Thymus (tissue), 11 donors: ENCODE data around the gene EGFR. TPM values are rescaled to one million over a fixed set of nuclear protein-coding genes. Genes with fewer than 3 reads are reported as not detected.
"Not testable (repeated sequence)": the region's sequence is repeated elsewhere in the genome, so short reads cannot be mapped to it uniquely, and the experiment has no call there.

Source experiments
- DNase-seq, 9 donors: peaks; one replicate each; pipeline ENCODE4 v3.0.0-alpha.2; 2013; ENCODE audit warnings: low spot score in 9 of 9, low read depth in 6 of 9, missing footprints in 1 of 9
- H3K27ac ChIP-seq, 2 donors: one replicate each; pipeline ENCODE4 v1.5.1; 2013; ENCODE audit warnings: control low read depth in 1 of 2, low read depth in 1 of 2, low read length in 1 of 2, mild to moderate bottlenecking in 1 of 2, moderate library complexity in 1 of 2
- H3K27me3 ChIP-seq, 2 donors: one replicate each; pipeline ENCODE4 v1.5.1; 2013; ENCODE audit warnings: low read length in 1 of 2; ENCODE audit not compliant: control insufficient read depth in 2 of 2, insufficient read depth in 1 of 2
- H3K36me3 ChIP-seq, 2 donors: one replicate each; pipeline ENCODE4 v1.5.1; 2013; ENCODE audit warnings: low read length in 1 of 2, mild to moderate bottlenecking in 1 of 2, moderate library complexity in 1 of 2; ENCODE audit not compliant: control insufficient read depth in 2 of 2, insufficient read depth in 2 of 2
- H3K4me1 ChIP-seq, 2 donors: one replicate each; pipeline ENCODE4 v1.5.1; 2013; ENCODE audit warnings: low read length in 2 of 2; ENCODE audit not compliant: control insufficient read depth in 2 of 2, insufficient read depth in 2 of 2
- H3K4me3 ChIP-seq, 2 donors: one replicate each; pipeline ENCODE4 v1.5.1; 2013; ENCODE audit warnings: low read length in 2 of 2, control low read depth in 1 of 2, mild to moderate bottlenecking in 1 of 2
- H3K9me3 ChIP-seq, 2 donors: one replicate each; pipeline ENCODE4 v1.5.1; 2013; ENCODE audit warnings: low read length in 1 of 2, mild to moderate bottlenecking in 1 of 2; ENCODE audit not compliant: control insufficient read depth in 2 of 2, insufficient read depth in 1 of 2
- WGBS: extraction: QIAGEN DNeasy Blood & Tissue Kit; methylation state at CpG from one replicate; pipeline ENCODE4 v1.1.7; 2013; 5-methylcytosine and 5-hydroxymethylcytosine counted together
- polyA plus RNA-seq: library from polyadenylated mRNA; stranded (reverse); fragments of 200-250 nt; gene quantifications from one replicate; pipeline ENCODE4 v1.2.3, GENCODE V29; 2013
- total RNA-seq: library from RNA; stranded (reverse); fragments of 120-200 nt; gene quantifications from one replicate; pipeline ENCODE4 v1.2.4, GENCODE V29; 2013
- donor health status: healthy.

Gene EGFR
- total and polyA plus RNA-seq, 2 donors: 14.2 to 19.5 TPM

DNA sequence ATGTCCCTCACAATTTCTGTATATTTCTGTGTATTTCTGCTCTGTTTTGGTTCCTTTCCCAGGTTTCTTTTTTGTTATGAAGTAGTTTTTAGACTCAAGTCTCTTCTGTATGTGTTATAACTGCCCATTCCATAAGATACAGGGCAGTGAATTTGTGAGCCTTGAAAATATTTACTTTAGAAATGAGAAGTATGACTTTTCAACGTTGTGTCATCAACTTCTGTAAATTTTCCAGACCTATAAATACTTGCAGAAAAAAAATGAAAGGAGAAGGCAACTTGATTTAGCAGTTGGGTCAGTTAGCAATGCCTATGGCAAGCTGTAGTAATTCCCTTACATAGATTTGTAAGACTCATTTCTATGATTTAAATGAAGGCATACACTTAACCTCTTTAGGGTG lies 11.5 kb downstream of the EGFR start:
- Histone ChIP-seq H3K36me3 (no peaks in the 10 kb centered on the region), H3K9me3 (no peaks in the 10 kb centered on the region), H3K4me3 (no peak overlapping the region), H3K4me1 (no peaks in the 10 kb centered on the region), H3K27ac (no peak overlapping the region), H3K27me3 (no peaks in the 10 kb centered on the region)
- 4% methylated on average over 1 of the region's 1 CpG for WGBS
- no peak for DNase-seq

DNA sequence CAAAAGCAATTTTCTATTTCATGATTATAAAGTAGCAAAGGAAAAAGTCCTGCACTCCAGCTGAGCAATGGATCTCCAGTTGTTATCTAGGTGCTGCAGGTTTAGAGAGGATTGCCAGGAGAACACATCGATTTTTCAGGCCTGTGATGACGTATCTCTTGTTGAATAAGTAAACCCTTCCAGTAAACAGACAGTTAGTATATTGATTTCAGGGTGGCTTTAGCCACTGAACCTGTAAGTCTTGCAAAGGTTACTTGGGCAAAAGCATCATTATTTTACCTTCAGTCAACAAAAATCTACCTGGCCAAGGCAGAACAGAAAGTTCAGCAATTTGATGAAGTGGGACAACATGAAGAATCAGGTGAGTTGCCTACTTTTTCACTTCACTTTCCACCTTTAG lies 12.3 kb downstream of the EGFR start:
- no peak for DNase-seq
- no peaks in the 10 kb centered on the region for H3K36me3 ChIP-seq
- 86% methylated on average over 2 of the region's 2 CpGs for WGBS
- no peaks in the 10 kb centered on the region for H3K9me3 ChIP-seq
- no peak overlapping the region for H3K27ac ChIP-seq
- H3K27me3 ChIP-seq: no peaks in the 10 kb centered on the region
- H3K4me1 ChIP-seq: no peaks in the 10 kb centered on the region
- no peak overlapping the region for H3K4me3 ChIP-seq

DNA sequence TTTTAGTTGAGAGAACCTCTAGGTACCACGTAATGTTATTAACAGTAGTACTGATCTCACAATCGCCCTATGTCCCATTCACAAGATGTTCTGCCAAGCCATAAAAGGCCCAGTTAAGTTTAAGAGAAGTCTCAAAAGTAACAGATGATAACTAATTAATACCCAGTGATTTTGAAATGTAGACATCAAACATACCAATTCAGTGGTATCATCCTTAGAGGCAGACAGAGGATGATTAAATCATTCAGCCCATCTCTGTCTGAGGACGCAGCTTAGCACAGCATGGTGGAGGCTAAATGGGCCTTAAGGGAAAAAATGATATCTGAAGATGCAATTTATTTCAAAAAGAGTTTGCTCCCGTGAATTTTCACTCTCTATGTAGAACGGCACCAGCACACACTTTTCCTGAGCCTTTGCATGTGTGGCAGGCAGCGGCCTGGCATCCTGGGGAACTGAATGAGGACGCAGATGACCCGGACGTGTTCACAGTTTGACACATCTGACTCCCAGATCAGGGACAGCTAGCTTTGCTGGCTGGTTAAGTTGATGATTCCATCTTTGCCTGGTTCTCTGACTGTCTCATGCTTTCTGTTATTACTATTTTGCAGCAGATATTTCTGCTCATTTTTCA lies 13.4 kb downstream of the EGFR start:
- Histone ChIP-seq H3K27me3 (no peaks in the 10 kb centered on the region), H3K4me3 (no peak overlapping the region), H3K4me1 (no peaks in the 10 kb centered on the region), H3K27ac (no peak overlapping the region), H3K36me3 (no peaks in the 10 kb centered on the region), H3K9me3 (no peaks in the 10 kb centered on the region)
- 89% methylated on average over 9 of the region's 9 CpGs for WGBS
- DNase-seq: no peak

DNA sequence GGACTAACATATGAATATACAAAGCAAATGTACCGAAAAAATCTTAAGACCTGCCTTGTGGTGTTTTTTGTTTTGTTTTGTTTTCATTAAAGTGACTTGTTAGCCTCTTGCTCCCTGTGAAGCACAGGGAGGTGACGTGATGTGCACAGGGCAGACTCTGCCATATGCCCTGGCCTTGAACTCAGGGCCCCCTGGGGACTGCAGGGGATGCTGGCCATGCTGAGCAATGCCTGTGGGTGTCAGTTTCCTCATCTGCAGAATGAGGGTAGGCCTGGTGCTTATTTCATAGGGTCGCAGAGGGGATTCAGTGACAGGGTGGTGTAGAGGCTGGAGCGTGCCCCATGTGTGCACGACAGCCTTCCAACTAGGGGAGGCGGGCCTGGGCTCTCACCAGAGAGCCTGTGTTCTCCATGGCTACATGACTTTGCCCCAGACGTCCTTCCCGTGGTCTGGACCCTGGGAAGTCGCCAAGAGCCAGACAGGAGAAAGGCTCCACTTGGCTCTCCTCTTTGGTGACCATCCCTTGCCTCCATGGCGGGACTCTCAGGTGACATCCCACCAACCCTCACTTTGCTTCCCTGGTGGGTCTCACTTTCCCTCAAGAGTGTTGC lies 14.5 kb downstream of the EGFR start:
- no peaks in the 10 kb centered on the region for H3K4me1 ChIP-seq
- H3K27ac ChIP-seq: no peak overlapping the region
- WGBS: 93% methylated on average over 10 of the region's 10 CpGs
- DNase-seq: no peak
- no peaks in the 10 kb centered on the region for H3K36me3 ChIP-seq
- H3K9me3 ChIP-seq: no peaks in the 10 kb centered on the region
- H3K27me3 ChIP-seq: no peaks in the 10 kb centered on the region
- H3K4me3 ChIP-seq: no peak overlapping the region

DNA sequence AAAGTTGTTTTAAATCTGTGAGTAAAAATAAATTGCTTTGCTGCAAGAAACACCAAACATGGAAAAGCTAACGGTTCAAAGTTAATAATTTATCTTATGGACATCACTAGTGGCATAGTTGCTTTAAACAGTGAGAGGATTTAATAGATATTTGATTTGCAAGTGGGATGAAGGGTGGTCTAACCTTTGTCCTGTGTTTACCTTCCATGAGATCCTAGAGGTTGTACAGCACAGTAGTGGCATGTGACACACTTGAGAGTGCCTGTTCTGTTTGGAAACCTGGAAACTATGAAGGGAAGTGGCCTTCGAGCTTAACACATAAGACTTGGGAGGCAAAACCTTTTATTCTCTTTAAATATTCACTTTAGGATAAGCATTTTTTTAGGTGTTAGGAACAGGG lies 16.0 kb downstream of the EGFR start:
- no peaks in the 10 kb centered on the region for H3K4me1 ChIP-seq
- H3K9me3 ChIP-seq: no peaks in the 10 kb centered on the region
- no peak overlapping the region for H3K4me3 ChIP-seq
- no peaks in the 10 kb centered on the region for H3K27me3 ChIP-seq
- no peaks in the 10 kb centered on the region for H3K36me3 ChIP-seq
- no peak overlapping the region for H3K27ac ChIP-seq
- WGBS: 91% methylated on average over 2 of the region's 2 CpGs
- DNase-seq: no peak

DNA sequence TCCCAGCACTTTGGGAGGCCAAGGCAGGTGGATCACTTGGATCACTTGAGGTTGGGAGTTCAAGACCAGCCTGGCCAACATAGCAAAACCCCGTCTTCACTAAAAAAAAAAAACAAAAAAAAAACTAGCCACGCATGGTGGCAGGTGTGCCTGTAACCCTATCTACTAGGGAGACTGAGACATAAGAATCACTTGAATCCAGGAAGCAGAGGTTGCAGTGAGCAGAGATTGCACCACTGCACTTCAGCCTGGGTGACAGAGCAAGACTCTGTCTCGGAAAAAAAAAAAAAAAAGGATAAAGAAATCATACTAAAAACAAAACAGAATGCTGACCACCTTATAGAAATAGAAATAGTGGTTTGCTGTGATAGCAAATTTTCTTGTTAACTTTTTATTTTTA lies 16.6 kb downstream of the EGFR start:
- H3K9me3 ChIP-seq, DNase-seq, H3K27me3 ChIP-seq, H3K4me1 ChIP-seq, H3K36me3 ChIP-seq, H3K4me3 ChIP-seq, H3K27ac ChIP-seq: not testable (repeated sequence)
- 91% methylated on average over 3 of the region's 3 CpGs for WGBS

DNA sequence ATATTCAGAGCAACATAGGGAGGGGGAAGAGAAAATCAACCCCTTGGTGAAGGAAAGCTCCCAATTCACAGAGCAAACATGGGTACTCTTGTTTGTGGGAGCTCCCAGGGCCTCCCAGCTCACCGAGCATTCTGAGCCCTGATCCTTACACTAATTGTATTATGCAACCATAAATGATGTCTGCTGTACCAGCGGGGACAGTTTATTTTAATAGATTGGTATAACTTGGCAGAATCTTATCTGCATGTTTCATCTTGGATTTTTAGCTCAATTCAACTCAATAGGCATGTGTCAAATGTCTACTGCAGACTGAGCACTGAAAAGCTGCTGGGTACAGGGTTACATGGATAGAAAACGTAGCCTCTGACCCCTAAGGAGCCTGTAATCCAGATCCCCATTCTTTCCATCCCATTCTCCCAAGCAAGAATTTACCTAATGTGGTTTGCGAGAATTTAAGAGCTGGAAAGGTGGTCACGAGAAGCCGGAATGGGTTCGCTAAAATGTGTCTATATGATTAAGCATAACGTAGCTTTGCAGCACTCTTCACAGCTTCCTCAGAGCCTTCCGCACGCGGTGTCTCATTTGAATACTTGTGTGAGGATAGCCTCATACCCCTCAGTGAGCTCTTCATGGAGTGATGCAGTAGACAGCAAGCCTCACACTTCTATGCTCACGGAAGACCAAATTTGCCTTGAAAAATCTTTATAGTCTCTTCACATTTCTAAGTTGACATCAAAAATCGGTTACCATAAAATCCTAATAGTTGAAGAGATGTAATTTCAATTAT lies 18.3 kb downstream of the EGFR start:
- Histone ChIP-seq H3K27me3 (no peaks in the 10 kb centered on the region), H3K4me3 (no peak overlapping the region), H3K36me3 (no peaks in the 10 kb centered on the region), H3K27ac (no peak overlapping the region), H3K4me1 (no peaks in the 10 kb centered on the region), H3K9me3 (no peaks in the 10 kb centered on the region)
- 89% methylated on average over 13 of the region's 13 CpGs for WGBS
- DNase-seq: no peak

DNA sequence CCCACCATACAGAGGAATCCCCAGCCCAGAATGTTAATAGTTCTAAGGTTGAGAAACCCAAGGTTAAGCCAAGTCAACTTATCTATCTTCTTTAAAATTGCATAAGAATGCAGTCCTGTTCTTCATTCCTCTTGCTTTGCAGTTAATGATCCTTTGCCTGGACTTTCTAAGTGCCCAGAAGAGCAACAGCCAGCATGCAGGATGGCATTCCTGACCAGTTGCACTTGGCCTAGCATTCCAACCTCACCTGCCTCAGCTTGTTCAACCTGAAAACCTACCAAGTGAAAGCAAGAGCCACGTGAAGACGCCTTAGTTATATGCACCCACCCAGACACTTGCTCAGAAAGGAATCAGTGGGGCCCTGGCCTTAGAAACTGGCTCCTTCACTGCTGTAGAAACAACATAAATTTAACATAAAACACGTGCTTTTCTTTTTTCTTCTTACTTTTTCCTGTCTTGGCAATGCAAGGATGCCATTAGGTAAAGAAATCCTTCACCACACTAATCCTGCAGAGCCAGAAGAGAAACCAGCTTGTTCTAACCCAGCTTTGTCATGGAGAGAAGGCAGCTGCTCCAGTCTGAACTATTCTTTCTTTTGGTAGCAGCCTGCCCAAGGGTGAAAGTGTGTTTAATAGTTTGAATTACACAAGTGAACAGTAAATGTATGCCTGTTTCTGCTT lies 25.0 kb downstream of the EGFR start:
- no peak overlapping the region for H3K4me3 ChIP-seq
- no peaks in the 10 kb centered on the region for H3K36me3 ChIP-seq
- H3K9me3 ChIP-seq: no peaks in the 10 kb centered on the region
- no peaks in the 10 kb centered on the region for H3K4me1 ChIP-seq
- DNase-seq: no peak
- no peaks in the 10 kb centered on the region for H3K27me3 ChIP-seq
- WGBS: 85% methylated on average over 3 of the region's 3 CpGs
- no peak overlapping the region for H3K27ac ChIP-seq

DNA sequence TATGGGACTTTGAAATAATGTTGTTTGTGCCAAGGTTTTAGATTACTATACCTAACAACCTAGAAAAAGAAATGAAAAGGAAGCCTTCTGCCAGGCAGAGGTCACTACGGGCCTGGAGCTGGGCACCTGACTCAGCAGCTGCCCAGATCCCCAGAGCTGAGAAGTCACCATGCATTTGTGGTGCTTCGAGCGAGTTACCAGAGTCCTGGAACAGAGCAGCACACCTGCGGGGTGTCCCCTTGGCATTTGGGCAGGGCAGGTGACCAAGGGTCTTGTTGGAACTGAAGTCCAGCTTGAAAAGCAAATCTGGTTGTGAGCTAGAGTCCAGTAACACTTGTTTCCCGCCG lies 25.5 kb downstream of the EGFR start:
- DNase-seq: no peak
- Histone ChIP-seq H3K27me3 (no peaks in the 10 kb centered on the region), H3K36me3 (no peaks in the 10 kb centered on the region), H3K9me3 (no peaks in the 10 kb centered on the region), H3K4me3 (no peak overlapping the region), H3K4me1 (no peaks in the 10 kb centered on the region), H3K27ac (peak overlapping the region in 1 of 2 donors; percentile 49)
- 95% methylated on average over 6 of the region's 6 CpGs for WGBS
